Erythroblast (primary cell): ENCODE measurements around the gene GMNC.

Source experiments
- GATA1 ChIP-seq: IDR thresholded peaks from 2 replicates; pipeline ENCODE4 v1.6.1; 2011; ENCODE audit warnings: low read depth, mild to moderate bottlenecking, control low read depth, low read length, moderate library complexity
- POLR2A ChIP-seq: IDR thresholded peaks from 2 replicates; pipeline ENCODE4 v1.6.1; 2011; ENCODE audit warnings: mild to moderate bottlenecking, low read length

GRCh38 chr3:190855151-190855550 lies 7.3 kb downstream of the GMNC start:
- TF ChIP-seq POLR2A (no peak), GATA1 (no peak)
